Erythroblast (primary cell): ENCODE results near the gene AGO1.

Experiments
- GATA1 ChIP-seq: IDR thresholded peaks from 2 replicates; pipeline ENCODE4 v1.6.1; 2011; ENCODE audit warnings: low read depth, mild to moderate bottlenecking, control low read depth, low read length, moderate library complexity
- POLR2A ChIP-seq: IDR thresholded peaks from 2 replicates; pipeline ENCODE4 v1.6.1; 2011; ENCODE audit warnings: mild to moderate bottlenecking, low read length

GRCh38 chr1:35939484-35939883 is 56.5 kb downstream of the AGO1 start:
- TF ChIP-seq POLR2A (no peak), GATA1 (no peak)
